H1 (cell line): ENCODE data around the gene PCDHB10. TPM values are rescaled to one million over a fixed set of nuclear protein-coding genes. Genes with fewer than 3 reads are reported as not detected.
"Not testable (repeated sequence)": the region's sequence is repeated elsewhere in the genome, so short reads cannot be mapped to it uniquely, and the experiment has no call there.

Experiments
- CTCF ChIA-PET: fragments of 300-600 bp; sonication (Branson Sonifier 250); formaldehyde crosslinking; loops from one replicate; lab custom pipeline; 2021; ENCODE audit not compliant: partially characterized antibody; lab: Charles Lee
- POLR2A ChIA-PET: fragments of 300-600 bp; sonication (Branson Sonifier 250); formaldehyde crosslinking; loops from one replicate; lab custom pipeline; 2021; ENCODE audit warnings: inconsistent platforms; ENCODE audit not compliant: partially characterized antibody; lab: Charles Lee
- DNase-seq, 2 experiments: peaks; one replicate each; pipeline versions ENCODE4 v3.0.0 to v3.0.0-alpha.2; 2010 to 2022; ENCODE audit warnings: low spot score in 2 of 2, low read depth in 1 of 2, mixed read lengths in 1 of 2
- FAIRE-seq: peaks from 2 replicates; lab custom pipeline; 2011; peaks lifted over from hg19 to GRCh38; lab: Jason Lieb, UNC
- H2AFZ ChIP-seq: 2 replicates; pipeline ENCODE4 v1.8.1; 2012; ENCODE audit warnings: low read length, inconsistent platforms
- H2AK5ac ChIP-seq: 2 replicates; pipeline ENCODE4 v1.6.1; 2013; ENCODE audit warnings: low read depth, low read length
- H2BK120ac ChIP-seq: replicated peaks from 2 replicates; pipeline ENCODE3; 2013; ENCODE audit warnings: low read depth, low read length, inconsistent platforms
- H2BK12ac ChIP-seq: 2 replicates; pipeline ENCODE4 v1.6.1; 2013; ENCODE audit warnings: low read depth, low read length
- H2BK15ac ChIP-seq: 2 replicates; pipeline ENCODE4 v1.6.1; 2013; ENCODE audit warnings: low read length
- H2BK20ac ChIP-seq: 2 replicates; pipeline ENCODE4 v1.6.1; 2013; ENCODE audit warnings: low read length
- H2BK5ac ChIP-seq: 2 replicates; pipeline ENCODE4 v1.6.1; 2013; ENCODE audit warnings: low read depth, low read length
- H3K14ac ChIP-seq: 2 replicates; pipeline ENCODE4 v1.6.1; 2013; ENCODE audit warnings: inconsistent platforms; ENCODE audit not compliant: insufficient read length
- H3K18ac ChIP-seq: 2 replicates; pipeline ENCODE4 v1.6.1; 2013; ENCODE audit warnings: low read length; ENCODE audit errors: extremely low read depth
- H3K23ac ChIP-seq: 2 replicates; pipeline ENCODE4 v1.6.1; 2013; ENCODE audit warnings: inconsistent platforms; ENCODE audit not compliant: insufficient read length
- H3K23me2 ChIP-seq: 2 replicates; pipeline ENCODE4 v1.6.1; 2013; ENCODE audit warnings: low read depth, low read length
- H3K27ac ChIP-seq: 2 replicates; pipeline ENCODE4 v1.6.1; 2011; ENCODE audit warnings: low read depth, low read length, inconsistent platforms
- H3K27me3 ChIP-seq, 4 experiments: replicated peaks in 1 of 4; 1 replicate in 1 of 4; 2 replicates in 3 of 4; pipeline versions ENCODE4 v1.6.1 to v1.8.1; 2011 to 2013; ENCODE audit warnings: low read length in 3 of 4, mild to moderate bottlenecking in 3 of 4, inconsistent platforms in 2 of 4, mixed read lengths in 2 of 4, moderate library complexity in 1 of 4; ENCODE audit not compliant: control insufficient read depth in 3 of 4, insufficient read depth in 3 of 4; ENCODE audit errors: extremely low read depth in 1 of 4
- H3K36me3 ChIP-seq, 4 experiments: 2 replicates each; pipeline versions ENCODE4 v1.6.1 to v1.8.1; 2011 to 2013; ENCODE audit warnings: mild to moderate bottlenecking in 4 of 4, low read length in 3 of 4, moderate library complexity in 2 of 4, control low read depth in 1 of 4, inconsistent platforms in 1 of 4; ENCODE audit not compliant: insufficient read depth in 4 of 4, control insufficient read depth in 2 of 4
- H3K4ac ChIP-seq: replicated peaks from 2 replicates; pipeline ENCODE3; 2013; ENCODE audit warnings: low read length, low read depth, mixed read lengths, inconsistent platforms; ENCODE audit not compliant: insufficient read length
- H3K4me1 ChIP-seq, 4 experiments: replicated peaks in 1 of 4; 1 replicate in 1 of 4; 2 replicates in 3 of 4; pipeline versions ENCODE4 v1.6.1 to v1.8.1; 2011 to 2013; ENCODE audit warnings: low read length in 3 of 4, inconsistent platforms in 2 of 4, mixed read lengths in 1 of 4; ENCODE audit not compliant: insufficient read depth in 4 of 4, control insufficient read depth in 3 of 4
- H3K4me2 ChIP-seq, 2 experiments: 2 replicates each; pipeline versions ENCODE4 v1.6.1 to v1.8.1; 2011 to 2013; ENCODE audit warnings: low read depth in 2 of 2, low read length in 2 of 2, control low read depth in 1 of 2, inconsistent platforms in 1 of 2, mild to moderate bottlenecking in 1 of 2; ENCODE audit not compliant: insufficient read depth in 1 of 2
- H3K4me3 ChIP-seq, 4 experiments: fragments of 200-600, 300-600 bp in 1 of 4; sonication (generic), shearing (Covaris generic), sonication (Bioruptor Twin) in 1 of 4; 2 replicates each; pipeline versions ENCODE4 v1.5.1 to v1.8.1; 2011 to 2016; ENCODE audit warnings: low read length in 4 of 4, low read depth in 3 of 4, control low read depth in 2 of 4, inconsistent platforms in 2 of 4, mild to moderate bottlenecking in 2 of 4, mixed read lengths in 1 of 4, moderate library complexity in 1 of 4; ENCODE audit not compliant: insufficient read depth in 2 of 4; ENCODE audit errors: extremely low read depth in 1 of 4
- H3K56ac ChIP-seq: replicated peaks from 2 replicates; pipeline ENCODE3; 2013; ENCODE audit warnings: low read depth, mild to moderate bottlenecking, mixed read lengths, low read length, inconsistent platforms; ENCODE audit not compliant: insufficient read length
- H3K79me1 ChIP-seq: 2 replicates; pipeline ENCODE4 v1.6.1; 2013; ENCODE audit warnings: low read depth, low read length, control low read depth
- H3K79me2 ChIP-seq, 2 experiments: 2 replicates each; pipeline versions ENCODE4 v1.6.1 to v1.8.1; 2012 to 2013; ENCODE audit warnings: low read length in 2 of 2, mild to moderate bottlenecking in 2 of 2, inconsistent platforms in 1 of 2; ENCODE audit not compliant: insufficient read depth in 2 of 2, control insufficient read depth in 1 of 2
- H3K9ac ChIP-seq, 4 experiments: replicated peaks in 1 of 4; 1 replicate in 1 of 4; 2 replicates in 3 of 4; pipeline versions ENCODE4 v1.6.1 to v1.8.1; 2011 to 2013; ENCODE audit warnings: low read depth in 3 of 4, low read length in 3 of 4, control low read depth in 2 of 4, mild to moderate bottlenecking in 2 of 4, moderate library complexity in 2 of 4, inconsistent platforms in 1 of 4; ENCODE audit errors: extremely low read depth in 1 of 4
- H3K9me3 ChIP-seq, 2 experiments: 2 replicates each; pipeline versions ENCODE4 v1.6.1 to v1.8.1; 2012 to 2013; ENCODE audit warnings: mild to moderate bottlenecking in 2 of 2, moderate library complexity in 2 of 2, control low read depth in 1 of 2, inconsistent platforms in 1 of 2, low read depth in 1 of 2, low read length in 1 of 2, mixed read lengths in 1 of 2; ENCODE audit not compliant: insufficient read depth in 2 of 2
- H4K20me1 ChIP-seq, 2 experiments: replicated peaks in 1 of 2; 2 replicates each; pipeline versions ENCODE3 to v1.8.1; 2011 to 2013; ENCODE audit warnings: inconsistent platforms in 2 of 2, low read length in 2 of 2, mild to moderate bottlenecking in 1 of 2; ENCODE audit not compliant: insufficient read depth in 2 of 2, control insufficient read depth in 1 of 2
- H4K5ac ChIP-seq: 2 replicates; pipeline ENCODE4 v1.6.1; 2013; ENCODE audit warnings: low read length, low read depth, mixed read lengths, inconsistent platforms; ENCODE audit not compliant: insufficient read length
- H4K8ac ChIP-seq: 2 replicates; pipeline ENCODE4 v1.8.0; 2013; ENCODE audit warnings: mild to moderate bottlenecking, moderate library complexity, low read length, inconsistent platforms; ENCODE audit not compliant: insufficient read depth; ENCODE audit errors: extremely low read depth
- H4K91ac ChIP-seq: replicated peaks from 2 replicates; pipeline ENCODE3; 2013; ENCODE audit warnings: low read length, mixed read lengths, inconsistent platforms; ENCODE audit not compliant: insufficient read length
- WGBS, 2 experiments: shearing (Covaris generic) in 1 of 2; methylation state at CpG; one replicate each; pipeline versions ENCODE4 v1.1.6 to v1.1.7; 2013 to 2015; ENCODE audit warnings: low lambda C conversion rate in 2 of 2, mixed read lengths in 2 of 2, inconsistent platforms in 1 of 2, low coverage in 1 of 2, missing lambda C conversion rate in 1 of 2; ENCODE audit not compliant: insufficient replicate concordance in 2 of 2, insufficient coverage in 1 of 2, insufficient read length in 1 of 2; ENCODE audit errors: extremely low coverage in 1 of 2, missing lambda C conversion rate in 1 of 2; 5-methylcytosine and 5-hydroxymethylcytosine counted together
- polyA plus RNA-seq, 7 experiments: library from polyadenylated mRNA; depleted of rRNA in 3 of 7; stranded (reverse) in 5 of 7; unstranded in 2 of 7; fragments of >200 nt in 5 of 7; fragments of 200-250 nt in 2 of 7; gene quantifications; 1 replicate in 5 of 7; 2 replicates in 1 of 7; 4 replicates in 1 of 7; pipeline versions ENCODE4 v1.2.1 to v1.2.3, GENCODE V29; 2011 to 2013; ENCODE audit warnings: missing spikeins in 2 of 7, mixed read lengths in 2 of 7
- total RNA-seq: library from RNA; stranded (reverse); fragmentation: NEBNext Ultra II Directional; extraction: Animal tissue kit (Norgen Biotek cat#: 25700); gene quantifications from 2 replicates; pipeline ENCODE4 v1.2.1, GENCODE V29; 2021

PCDHB10 gene
- total and polyA plus RNA-seq, 2 of the 8 experiments (the other 6 are each of a cell fraction or from before 2014, with no cell fraction given) = 1.3 to 1.8 TPM

DNA sequence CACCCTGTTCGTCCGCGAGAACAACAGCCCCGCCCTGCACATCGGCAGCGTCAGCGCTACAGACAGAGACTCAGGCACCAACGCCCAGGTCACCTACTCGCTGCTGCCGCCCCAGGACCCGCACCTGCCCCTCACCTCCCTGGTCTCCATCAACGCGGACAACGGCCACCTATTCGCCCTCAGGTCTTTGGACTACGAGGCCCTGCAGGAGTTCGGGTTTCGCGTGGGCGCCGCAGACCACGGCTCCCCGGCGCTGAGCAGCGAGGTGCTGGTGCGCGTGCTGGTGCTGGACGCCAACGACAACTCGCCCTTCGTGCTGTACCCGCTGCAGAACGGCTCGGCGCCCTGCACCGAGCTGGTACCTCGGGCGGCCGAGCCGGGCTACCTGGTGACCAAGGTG lies 43.8 kb downstream of the PCDHB10 start:
- H3K27ac ChIP-seq, H3K4me2 ChIP-seq, H3K9ac ChIP-seq, H2BK20ac ChIP-seq, H4K20me1 ChIP-seq, H2AFZ ChIP-seq, H3K56ac ChIP-seq, H3K79me2 ChIP-seq, H4K91ac ChIP-seq, H2BK120ac ChIP-seq, H3K23ac ChIP-seq, H4K8ac ChIP-seq, H3K4ac ChIP-seq, H2BK5ac ChIP-seq, FAIRE-seq, H3K27me3 ChIP-seq, DNase-seq, H2BK15ac ChIP-seq, H3K23me2 ChIP-seq, POLR2A ChIA-PET, H3K79me1 ChIP-seq, H3K14ac ChIP-seq, H3K36me3 ChIP-seq, H3K18ac ChIP-seq, H2AK5ac ChIP-seq, H2BK12ac ChIP-seq, H3K4me3 ChIP-seq, H4K5ac ChIP-seq, H3K4me1 ChIP-seq: not testable (repeated sequence)
- CTCF ChIA-PET = interaction anchor here (0.6 kb wide), 1 partner anchor 85 kb away, joined by 3 read pairs; the partner anchor contains the start of gene TAF7
- H3K9me3 ChIP-seq = peaks cover 16 to 25% of the 10 kb centered on the region in 2 experiments
- WGBS, 2 experiments = 89% methylated on average over 34 of the region's 40 CpGs; no CpG with 5 or more reads in 1 of the 2 experiments
